Activated CD4-positive, alpha-beta T cell treated with anti-CD3 and anti-CD28 coated beads, Interleukin-2, amount 10 ng/mL, durations not matched to agents 7 days and 5 days (primary cell): Measurements from ENCODE around the gene PKLR. TPM values are rescaled to one million over a fixed set of nuclear protein-coding genes. Genes with fewer than 3 reads are reported as not detected.
"Not testable (repeated sequence)": the region's sequence is repeated elsewhere in the genome, so short reads cannot be mapped to it uniquely, and the experiment has no call there.

Experiments
- CTCF ChIA-PET: fragments of 350-600 bp; sonication (Branson Sonifier 250); formaldehyde crosslinking; loops from one replicate; lab custom pipeline; 2021; ENCODE audit warnings: antibody characterized with exemption; lab: Charles Lee
- POLR2A ChIA-PET: fragments of 350-600 bp; sonication (Branson Sonifier 250); formaldehyde crosslinking; loops from one replicate; lab custom pipeline; 2021; ENCODE audit warnings: antibody characterized with exemption; lab: Charles Lee
- DNase-seq: peaks from one replicate; pipeline ENCODE4 v3.0.0-alpha.2; 2020
- H3K27ac Mint-ChIP-seq: one replicate; pipeline ENCODE4 v1.8.0; 2021; ENCODE audit warnings: mild to moderate bottlenecking, moderate library complexity, mixed read lengths
- H3K27me3 Mint-ChIP-seq: one replicate; pipeline ENCODE4 v1.8.0; 2021; ENCODE audit warnings: mixed read lengths
- H3K36me3 Mint-ChIP-seq: one replicate; pipeline ENCODE4 v1.8.0; 2021; ENCODE audit warnings: low read depth, mixed read lengths
- H3K4me1 Mint-ChIP-seq: one replicate; pipeline ENCODE4 v1.8.0; 2021; ENCODE audit warnings: mixed read lengths
- H3K4me3 Mint-ChIP-seq: one replicate; pipeline ENCODE4 v1.8.0; 2021; ENCODE audit warnings: mild to moderate bottlenecking, moderate library complexity, mixed read lengths
- H3K9me3 Mint-ChIP-seq: one replicate; pipeline ENCODE4 v1.8.0; 2021; ENCODE audit warnings: mixed read lengths
- total RNA-seq, 2 experiments: library from RNA; stranded (reverse); gene quantifications; one replicate each; pipeline ENCODE4 v1.2.3, GENCODE V29; 2021

The PKLR gene
- not detected for total RNA-seq

GRCh38 chr1:155301342-155301841 lies at the start of gene PKLR:
PKLR (minus strand) TSS chr1:155301438; CDS start chr1:155301395, 43 bp downstream.
- Mint-ChIP-seq H3K36me3 (no peaks in the 10 kb centered on the region), H3K4me3 (no peak within 1 kb of the TSS), H3K27ac (no peak within 1 kb of the TSS), H3K9me3 (no peaks in the 10 kb centered on the region), H3K4me1 (peaks cover 2% of the 10 kb centered on the region), H3K27me3 (peaks cover 12% of the 10 kb centered on the region)
- DNase-seq, result no peak
- ChIA-PET CTCF (interaction anchor here (1.5 kb wide), 2 partner anchors 10 to 21 kb away, joined by 3 to 5 read pairs; no protein-coding TSS in a partner anchor), POLR2A (no interaction called here)

- Mint-ChIP-seq H3K36me3 (peaks cover 58% of the 10 kb centered on the region), H3K9me3 (no peaks in the 10 kb centered on the region), H3K4me1 (no peaks in the 10 kb centered on the region), H3K4me3 (no peak overlapping the region), H3K27ac (no peak overlapping the region), H3K27me3 (no peaks in the 10 kb centered on the region)
- ChIA-PET POLR2A (no interaction called here), CTCF (interaction anchor here (0.6 to 1.3 kb wide), 4 partner anchors 8 to 835 kb away, joined by 3 to 7 read pairs (median 4); no protein-coding TSS in a partner anchor)
- DNase-seq, result no peak
Measured at GRCh38 chr1:155342842-155343241, 41.6 kb upstream of the PKLR start.

- Mint-ChIP-seq H3K4me3 (no peak overlapping the region), H3K4me1 (no peaks in the 10 kb centered on the region), H3K9me3 (no peaks in the 10 kb centered on the region), H3K36me3 (peaks cover 56% of the 10 kb centered on the region), H3K27ac (no peak overlapping the region), H3K27me3 (no peaks in the 10 kb centered on the region)
- no peak for DNase-seq
- POLR2A ChIA-PET, result no interaction called here
- CTCF ChIA-PET, result interaction anchor here (0.5 to 2.1 kb wide), 6 partner anchors 16 to 520 kb away, joined by 3 to 8 read pairs (median 4); partner anchors contain the start of gene SYT11
Measured at GRCh38 chr1:155339515-155340097, 38.4 kb upstream of the PKLR start.

- Mint-ChIP-seq H3K4me1 (peaks cover 3% of the 10 kb centered on the region), H3K36me3 (peaks cover 45% of the 10 kb centered on the region), H3K27ac (no peak overlapping the region), H3K27me3 (no peaks in the 10 kb centered on the region), H3K4me3 (no peak overlapping the region), H3K9me3 (no peaks in the 10 kb centered on the region)
- POLR2A ChIA-PET, result no interaction called here
- no peak for DNase-seq
- CTCF ChIA-PET, result interaction anchor here (0.7 to 2.1 kb wide), 2 partner anchors 8 to 11 kb away, joined by 6 to 7 read pairs; no protein-coding TSS in a partner anchor
Measured at GRCh38 chr1:155334962-155335361, 33.7 kb upstream of the PKLR start.

GRCh38 chr1:155329980-155330598 lies 28.9 kb upstream of the PKLR start:
- Mint-ChIP-seq H3K9me3 (no peaks in the 10 kb centered on the region), H3K4me1 (peaks cover 17% of the 10 kb centered on the region), H3K27me3 (no peaks in the 10 kb centered on the region), H3K27ac (no peak overlapping the region), H3K4me3 (no peak overlapping the region), H3K36me3 (peaks cover 24% of the 10 kb centered on the region)
- ChIA-PET CTCF (interaction anchor here (1.4 kb wide), 1 partner anchor 79 kb away, joined by 4 read pairs; no protein-coding TSS in a partner anchor), POLR2A (no interaction called here)
- no peak for DNase-seq

- Mint-ChIP-seq H3K4me1 (peaks cover 19% of the 10 kb centered on the region), H3K36me3 (peaks cover 22% of the 10 kb centered on the region)
- H3K27ac Mint-ChIP-seq, DNase-seq, H3K4me3 Mint-ChIP-seq, H3K9me3 Mint-ChIP-seq, H3K27me3 Mint-ChIP-seq: not testable (repeated sequence)
- CTCF ChIA-PET, result interaction anchor here (1.0 to 1.4 kb wide), 4 partner anchors 19 to 78 kb away, joined by 3 to 4 read pairs (median 4); partner anchors contain the start of gene SCAMP3
- POLR2A ChIA-PET, result interaction anchor here (0.6 kb wide), 1 partner anchor 257 kb away, joined by 3 read pairs; no protein-coding TSS in a partner anchor
Measured at GRCh38 chr1:155328856-155329255, 27.6 kb upstream of the PKLR start.

DNA sequence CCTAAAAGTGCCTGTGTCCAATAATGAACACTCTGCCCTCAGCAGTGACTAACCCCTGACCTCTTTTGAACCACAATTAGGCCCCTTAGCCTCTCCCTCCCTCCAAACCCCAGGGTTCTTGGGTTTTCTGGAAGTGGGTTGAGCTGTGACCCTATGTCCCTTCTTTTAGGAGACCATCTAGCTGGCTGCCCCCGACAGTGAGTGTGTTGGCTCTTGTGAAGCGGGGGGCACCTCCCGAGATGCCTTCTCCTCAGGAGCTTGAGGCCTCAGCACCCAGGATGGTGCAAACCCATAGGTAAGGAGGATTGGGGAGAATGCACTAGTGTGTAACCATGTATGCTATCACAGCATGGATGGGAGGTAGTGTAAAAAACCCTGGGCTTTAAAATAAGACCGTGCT lies 26.7 kb upstream of the PKLR start:
- Mint-ChIP-seq H3K4me3 (no peak overlapping the region), H3K27me3 (no peaks in the 10 kb centered on the region), H3K36me3 (peaks cover 16% of the 10 kb centered on the region), H3K27ac (peak overlapping the region; percentile 38), H3K9me3 (no peaks in the 10 kb centered on the region), H3K4me1 (peaks cover 19% of the 10 kb centered on the region)
- DNase-seq, result no peak
- ChIA-PET POLR2A (no interaction called here), CTCF (interaction anchor here (0.6 to 2.0 kb wide), 6 partner anchors 12 to 78 kb away, joined by 3 to 8 read pairs (median 4); partner anchors contain the start of gene SCAMP3)

DNA sequence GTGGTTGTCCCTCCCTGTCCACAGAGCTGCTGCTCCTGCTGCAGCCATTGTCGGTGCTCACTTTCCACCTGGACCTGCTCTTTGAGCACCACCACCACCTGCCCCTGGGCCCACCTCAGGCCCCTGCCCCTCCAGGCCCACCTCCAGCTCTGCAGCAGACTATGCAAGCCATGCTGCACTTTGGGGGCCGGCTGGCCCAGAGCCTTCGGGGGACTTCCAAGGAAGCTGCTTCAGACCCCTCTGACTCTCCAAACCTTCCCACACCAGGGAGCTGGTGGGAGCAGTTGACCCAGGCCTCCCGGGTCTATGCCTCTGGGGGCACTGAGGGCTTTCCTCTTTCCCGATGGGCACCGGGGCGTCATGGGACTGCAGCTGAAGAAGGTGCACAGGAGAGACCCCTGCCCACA lies 25.4 kb upstream of the PKLR start:
- peaks cover 16% of the 10 kb centered on the region for H3K36me3 Mint-ChIP-seq
- H3K4me3 Mint-ChIP-seq, result peak overlapping the region; percentile 65
- CTCF ChIA-PET, result interaction anchor here (0.6 to 2.0 kb wide), 3 partner anchors 9 to 499 kb away, joined by 3 to 8 read pairs (median 3); no protein-coding TSS in a partner anchor
- H3K4me1 Mint-ChIP-seq, result peaks cover 29% of the 10 kb centered on the region
- no peaks in the 10 kb centered on the region for H3K9me3 Mint-ChIP-seq
- no peaks in the 10 kb centered on the region for H3K27me3 Mint-ChIP-seq
- no peak overlapping the region for H3K27ac Mint-ChIP-seq
- POLR2A ChIA-PET, result no interaction called here
- no peak for DNase-seq

GRCh38 chr1:155326020-155326526 lies 24.8 kb upstream of the PKLR start:
- CTCF ChIA-PET, result interaction anchor here (0.6 to 1.4 kb wide), 2 partner anchors 8 to 499 kb away, joined by 3 read pairs; no protein-coding TSS in a partner anchor
- POLR2A ChIA-PET, result no interaction called here

GRCh38 chr1:155325603-155325893 lies 24.3 kb upstream of the PKLR start:
- Mint-ChIP-seq H3K4me1 (peaks cover 37% of the 10 kb centered on the region), H3K4me3 (peak overlapping the region; percentile 65), H3K9me3 (no peaks in the 10 kb centered on the region), H3K27ac (peak overlapping the region; percentile 5), H3K36me3 (peaks cover 8% of the 10 kb centered on the region), H3K27me3 (no peaks in the 10 kb centered on the region)
- DNase-seq, result no peak
- CTCF ChIA-PET, result interaction anchor here (5.4 kb wide), 1 partner anchor 75 kb away, joined by 60 read pairs; no protein-coding TSS in a partner anchor
- POLR2A ChIA-PET, result no interaction called here

More at GRCh38 chr1:155326020-155326526, 24.8 kb upstream of the PKLR start:
- Mint-ChIP-seq H3K27ac (peak overlapping the region; percentile 5), H3K9me3 (no peaks in the 10 kb centered on the region), H3K36me3 (peaks cover 13% of the 10 kb centered on the region), H3K27me3 (no peaks in the 10 kb centered on the region), H3K4me1 (peaks cover 34% of the 10 kb centered on the region), H3K4me3 (peak overlapping the region; percentile 65)
- DNase-seq, result no peak

DNA sequence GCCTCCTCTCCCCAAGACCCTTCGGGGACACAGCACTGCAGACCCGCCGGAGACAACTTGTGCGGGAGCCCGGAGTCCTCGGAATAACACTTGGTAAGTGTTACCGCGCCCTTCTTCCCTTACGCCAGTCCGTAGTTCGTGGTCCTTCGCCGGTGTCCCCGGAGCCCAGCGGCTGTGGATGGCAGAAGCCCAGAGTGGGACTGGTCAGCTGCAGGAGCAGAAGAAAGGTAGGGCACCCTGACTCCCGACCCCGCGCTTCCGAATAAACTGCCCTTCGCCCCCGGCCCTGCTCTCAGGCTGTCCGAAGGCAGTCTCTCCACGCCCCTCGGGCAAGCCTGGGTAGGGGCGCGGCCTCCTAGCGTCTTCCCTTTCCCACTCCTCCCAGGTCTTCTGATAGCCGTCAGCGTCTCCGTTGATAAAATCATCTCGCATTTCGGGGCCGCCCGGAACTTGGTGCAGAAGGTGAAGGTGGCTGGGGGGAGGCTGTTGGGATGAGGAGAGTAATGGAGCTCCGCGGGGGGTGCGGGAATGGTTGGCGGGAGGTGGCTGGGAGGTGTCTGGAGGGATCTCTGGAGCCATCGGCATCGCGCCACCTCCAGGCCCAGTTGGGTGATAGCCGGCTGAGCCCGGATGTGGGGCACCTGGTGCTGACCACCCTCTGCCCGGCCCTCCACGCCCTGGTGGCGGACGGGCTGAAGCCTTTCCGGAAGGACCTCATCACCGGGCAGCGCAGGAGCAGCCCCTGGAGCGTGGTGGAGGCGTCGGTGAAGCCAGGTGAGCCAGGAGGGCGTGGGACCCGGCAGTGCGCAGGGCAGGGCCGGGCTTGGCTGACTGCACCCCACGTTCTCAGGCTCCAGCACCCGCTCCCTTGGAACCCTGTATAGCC lies 23.7 kb upstream of the PKLR start:
- peaks cover 3% of the 10 kb centered on the region for H3K36me3 Mint-ChIP-seq
- H3K4me3 Mint-ChIP-seq, result peak overlapping the region; percentile 86
- peak overlapping the region; percentile 13 for H3K27ac Mint-ChIP-seq
- peaks cover 42% of the 10 kb centered on the region for H3K4me1 Mint-ChIP-seq
- DNase-seq, result no peak
- ChIA-PET POLR2A (no interaction called here), CTCF (interaction anchor here (1.3 to 5.4 kb wide), 6 partner anchors 9 to 74 kb away, joined by 4 to 60 read pairs (median 14); partner anchors contain the start of gene FDPS)
- H3K27me3 Mint-ChIP-seq, result no peaks in the 10 kb centered on the region
- H3K9me3 Mint-ChIP-seq, result no peaks in the 10 kb centered on the region
